IPS DF 4.7 (cell line): Measurements from ENCODE around the gene MROH2B.

Source experiments
- DNase-seq: peaks from one replicate; pipeline ENCODE4 v3.0.0-alpha.2; 2013; ENCODE audit warnings: low spot score; ENCODE audit errors: extremely low read depth

MROH2B gene

DNA sequence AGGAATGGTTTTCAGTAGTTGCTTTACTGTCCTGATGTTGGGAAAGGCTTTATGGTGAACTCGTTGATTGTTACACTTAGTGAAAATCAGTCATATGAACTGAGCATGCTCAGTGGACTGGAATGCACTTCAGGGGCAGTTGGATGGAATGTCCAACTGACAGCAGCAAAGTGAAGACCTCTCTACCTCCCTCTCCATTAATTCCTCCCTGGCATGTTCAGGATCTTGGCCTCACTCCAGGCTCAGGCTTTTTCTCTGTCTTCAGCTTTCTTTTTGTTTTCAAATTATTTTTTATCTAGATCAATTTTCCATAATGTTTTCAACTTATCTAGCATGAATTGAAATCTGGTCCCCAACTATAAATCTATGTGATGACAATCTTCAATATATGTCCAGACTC, at the start of gene MROH2B:
TSS of gene MROH2B (minus strand) at position 101 of the 400 bp plus-strand sequence. CDS start 490 bp downstream, outside the sequence.
- no peak for DNase-seq

DNA sequence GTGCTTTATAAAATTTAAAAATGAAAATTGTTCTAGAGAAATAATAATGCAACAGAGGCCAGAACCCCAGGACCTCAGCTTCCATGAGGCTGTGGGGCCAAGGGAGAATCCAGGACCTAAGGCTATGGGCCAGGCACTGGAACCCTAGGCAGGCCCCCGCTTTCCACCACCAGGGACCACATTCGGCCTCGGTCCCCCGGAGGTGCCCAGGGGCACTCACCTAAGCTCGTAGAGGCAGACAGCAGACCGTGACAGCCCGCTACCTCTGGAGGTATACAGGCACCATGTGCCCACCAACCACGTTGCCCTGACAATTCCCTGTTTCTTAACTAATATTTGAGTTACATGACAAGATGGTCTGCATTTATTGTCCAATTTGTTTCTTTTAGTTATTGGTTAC, 49.5 kb upstream of the MROH2B start:
- DNase-seq, result no peak

GRCh38 chr5:41118177-41118576, 47.0 kb upstream of the MROH2B start:
- no peak for DNase-seq

GRCh38 chr5:41115281-41115680, 44.1 kb upstream of the MROH2B start:
- no peak for DNase-seq

- no peak for DNase-seq
Observed at GRCh38 chr5:41112486-41113455, 41.6 kb upstream of the MROH2B start.

GRCh38 chr5:41109186-41109585, 38.0 kb upstream of the MROH2B start:
- DNase-seq, result no peak

DNA sequence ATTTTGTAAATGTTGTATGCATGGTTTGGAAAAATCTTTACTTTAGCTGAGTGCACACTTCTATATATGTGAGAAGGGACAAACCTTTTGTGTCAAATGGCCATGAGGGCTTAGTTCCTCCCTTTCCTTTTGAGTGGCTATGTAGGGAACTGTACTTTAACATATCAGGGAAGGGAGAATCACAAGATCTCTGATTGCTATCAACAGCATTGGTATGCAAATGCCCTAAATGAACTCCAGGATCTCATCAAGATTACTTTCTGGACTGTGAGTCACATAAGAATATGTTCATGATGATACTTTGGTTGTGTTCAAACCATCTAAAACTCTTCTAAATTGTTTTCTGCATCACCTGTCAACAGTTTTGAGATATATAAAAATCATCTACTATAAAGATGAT, 31.2 kb upstream of the MROH2B start:
- no peak for DNase-seq

- no peak for DNase-seq
Observed at GRCh38 chr5:41097642-41098041, 26.5 kb upstream of the MROH2B start.

- no peak for DNase-seq
Observed at GRCh38 chr5:41095324-41096101, 24.4 kb upstream of the MROH2B start.

- peak; percentile 25 for DNase-seq
Observed at GRCh38 chr5:41094871-41095270, 23.7 kb upstream of the MROH2B start.

GRCh38 chr5:41093803-41094202, 22.7 kb upstream of the MROH2B start:
- DNase-seq, result no peak

GRCh38 chr5:41087461-41087860, 16.3 kb upstream of the MROH2B start:
- DNase-seq, result no peak

DNA sequence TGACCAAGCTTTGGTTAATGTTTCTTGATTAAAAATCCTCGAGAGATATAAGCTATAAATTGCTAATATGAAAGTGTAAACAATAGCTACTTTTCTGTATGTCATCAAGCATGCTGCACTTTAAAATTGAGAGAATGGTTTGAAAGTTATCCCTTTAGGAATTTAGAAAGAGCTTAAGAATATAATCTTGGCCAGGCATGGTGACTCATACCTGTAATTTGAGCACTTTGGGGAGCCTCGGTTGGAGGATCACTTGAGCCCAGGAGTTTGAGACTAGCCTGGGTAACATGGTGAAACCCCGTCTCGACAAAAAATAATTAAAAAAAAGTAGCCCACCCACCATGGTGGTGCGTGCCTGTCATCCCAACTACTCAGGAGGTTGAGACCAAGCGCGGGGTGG, 12.2 kb upstream of the MROH2B start:
- DNase-seq, result no peak

DNA sequence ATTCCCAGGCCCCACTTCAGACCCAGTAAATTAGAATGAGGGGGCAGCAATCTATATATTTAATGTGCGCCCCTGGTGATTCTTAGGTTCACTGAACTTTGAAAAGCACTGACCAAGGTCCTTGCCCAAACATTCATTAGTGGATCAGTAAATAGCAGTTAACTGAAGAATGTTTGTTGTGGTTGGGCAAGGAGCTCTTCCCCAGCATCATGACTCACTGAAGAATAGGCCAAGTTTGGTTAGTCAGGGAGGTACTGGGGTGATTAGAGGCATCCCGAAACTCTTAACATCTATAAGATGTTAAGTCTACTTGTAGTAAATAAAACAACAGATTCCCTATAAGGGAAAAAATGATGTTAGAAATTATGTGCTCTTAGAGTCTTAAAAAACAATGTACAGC, 833 bp upstream of the MROH2B start:
- no peak for DNase-seq

- DNase-seq, result no peak
Observed at GRCh38 chr5:41067714-41068568, 3.2 kb downstream of the MROH2B start.

- no peak for DNase-seq
Observed at GRCh38 chr5:41065691-41066335, 5.3 kb downstream of the MROH2B start.

- no peak for DNase-seq
Observed at GRCh38 chr5:41057940-41058339, 13.2 kb downstream of the MROH2B start.

DNA sequence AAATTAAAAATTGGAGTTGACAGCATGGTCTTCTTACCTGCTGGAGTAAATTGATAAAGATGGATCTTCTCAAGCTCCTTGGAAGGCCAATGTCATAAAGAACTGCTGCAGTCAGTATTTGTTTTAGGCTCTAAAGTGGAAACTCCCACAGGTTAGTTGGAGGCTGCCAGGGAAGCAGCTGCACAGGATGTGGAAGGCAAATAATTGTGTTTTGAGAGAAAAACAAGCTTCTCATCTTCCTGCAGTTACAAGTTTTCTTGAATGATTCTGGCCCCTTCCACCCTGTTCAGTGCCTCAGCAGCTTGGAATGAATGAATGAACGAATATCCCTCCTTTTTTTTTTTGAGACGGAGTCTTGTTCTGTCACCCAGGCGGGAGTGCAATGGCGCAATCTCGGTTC, 13.9 kb downstream of the MROH2B start:
- DNase-seq, result no peak

- DNase-seq, result no peak
Observed at GRCh38 chr5:41048986-41049385, 22.2 kb downstream of the MROH2B start.

GRCh38 chr5:41043109-41043747, 27.9 kb downstream of the MROH2B start:
- DNase-seq, result no peak
